GM19324 (cell line): Measurements from ENCODE around the gene ITGB2.

Experiments used
- ATAC-seq: cut with Tn5 transposase; IDR thresholded peaks from one replicate; pipeline ENCODE4 v1.9.1; 2021; ENCODE audit warnings: mild to moderate bottlenecking, moderate library complexity; ENCODE audit not compliant: unreplicated experiment, low FRiP score

ITGB2 gene

GRCh38 chr21:44854664-44855446 is 65.8 kb downstream of the ITGB2 start:
- ATAC-seq, result no peak

GRCh38 chr21:44854391-44854663 is 66.4 kb downstream of the ITGB2 start:
- no peak for ATAC-seq

- no peak for ATAC-seq
These were observed 66.9 kb downstream of the ITGB2 start for GRCh38 chr21:44853601-44854390.

- no peak for ATAC-seq
These were observed 69.6 kb downstream of the ITGB2 start for GRCh38 chr21:44850905-44851657.

- ATAC-seq, result no peak
These were observed 70.4 kb downstream of the ITGB2 start for GRCh38 chr21:44850208-44850800.

GRCh38 chr21:44849616-44850130 is 71.0 kb downstream of the ITGB2 start:
- ATAC-seq, result no peak

- no peak for ATAC-seq
These were observed 71.7 kb downstream of the ITGB2 start for GRCh38 chr21:44848821-44849521.

GRCh38 chr21:44847261-44848056 is 73.2 kb downstream of the ITGB2 start:
- no peak for ATAC-seq

- no peak for ATAC-seq
These were observed 74.0 kb downstream of the ITGB2 start for GRCh38 chr21:44846485-44847260.

- ATAC-seq, result no peak
These were observed 74.5 kb downstream of the ITGB2 start for GRCh38 chr21:44846224-44846484.

- no peak for ATAC-seq
These were observed 75.1 kb downstream of the ITGB2 start for GRCh38 chr21:44845418-44846223.

GRCh38 chr21:44844256-44844655 is 76.4 kb downstream of the ITGB2 start:
- ATAC-seq, result no peak

- ATAC-seq, result no peak
These were observed 77.8 kb downstream of the ITGB2 start for GRCh38 chr21:44842721-44843445.

- no peak for ATAC-seq
These were observed 78.6 kb downstream of the ITGB2 start for GRCh38 chr21:44842087-44842486.

GRCh38 chr21:44840771-44841170 is 79.9 kb downstream of the ITGB2 start:
- ATAC-seq, result no peak

GRCh38 chr21:44838951-44839350 is 81.7 kb downstream of the ITGB2 start:
- ATAC-seq, result no peak
